ENCODE results near the gene PALM2AKAP2.
A peak's percentile ranks its signal among the peaks of the same experiment; 100 is the strongest.
"Not testable (repeated sequence)": the region's sequence is repeated elsewhere in the genome, so short reads cannot be mapped to it uniquely, and the experiment has no call there.

Gene PALM2AKAP2

DNA sequence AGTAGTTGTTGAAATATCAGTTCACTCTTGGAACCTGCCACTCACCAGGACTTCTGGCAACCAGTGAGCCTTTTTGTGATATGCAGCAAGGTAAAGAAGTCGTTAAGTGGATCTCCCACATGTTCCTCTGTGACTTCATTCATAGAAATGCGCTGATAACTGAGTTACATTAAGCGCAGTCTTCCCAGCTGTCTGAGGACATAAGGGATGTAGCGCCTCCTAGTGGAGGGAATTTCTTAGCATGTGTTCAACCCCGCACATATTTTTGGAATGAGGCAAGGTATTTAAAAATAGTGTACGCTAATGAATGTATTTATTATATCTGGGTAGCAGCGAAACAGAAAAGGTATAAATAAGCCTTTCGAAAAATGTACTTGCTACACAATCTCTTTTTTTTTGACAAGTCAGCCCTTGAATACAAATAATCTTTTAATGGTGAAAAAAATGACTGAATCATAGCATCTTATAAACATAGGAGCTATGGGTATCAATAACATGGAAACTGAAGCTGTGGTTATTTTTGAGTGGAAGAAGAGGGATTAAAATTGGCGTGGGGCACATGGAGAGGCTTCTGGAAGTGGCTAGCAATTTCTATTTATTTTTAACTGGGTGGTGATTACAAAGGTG lies 38.0 kb downstream of the PALM2AKAP2 start:
- no peak overlapping the region for H3K4me3 ChIP-seq (ENCODE audit: low read depth, low read length)
- peak; percentile 47 for DNase-seq (ENCODE audit: low read depth)
- peak; percentile 77 for TF ChIP-seq CTCF (IDR thresholded peaks at IDR 0.05; ENCODE audit: low read depth, low read length, missing control alignments)

DNA sequence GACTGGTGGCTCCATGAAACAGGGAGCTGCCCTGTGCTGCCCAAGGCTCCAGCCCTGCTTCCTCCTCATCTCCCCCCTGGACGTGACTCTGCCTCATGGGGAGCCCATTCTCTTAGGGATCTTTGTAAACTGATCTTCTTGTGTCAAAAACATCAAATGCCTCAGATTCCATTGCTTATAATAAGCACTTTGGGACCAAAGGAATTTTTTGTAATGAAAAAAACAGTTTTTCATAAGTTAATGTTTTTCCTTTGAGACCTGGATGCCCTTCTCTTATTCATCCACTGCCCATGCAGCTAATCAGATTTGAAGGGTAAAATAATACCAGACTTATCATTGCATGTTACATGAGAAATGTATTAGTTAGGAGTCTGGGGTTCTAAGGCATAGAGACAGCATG lies 41.7 kb downstream of the PALM2AKAP2 start:
- no peak for TF ChIP-seq CTCF (IDR thresholded peaks at IDR 0.05; ENCODE audit: low read depth, low read length, missing control alignments)
- H3K4me3 ChIP-seq (ENCODE audit: low read depth, low read length) = no peak overlapping the region
- DNase-seq (ENCODE audit: low read depth) = no peak

- DNase-seq (ENCODE audit: low read depth); H3K4me3 ChIP-seq (ENCODE audit: low read depth, low read length): not testable (repeated sequence)
Observed at GRCh38 chr9:109825383-109825782, 45.4 kb downstream of the PALM2AKAP2 start.

DNA sequence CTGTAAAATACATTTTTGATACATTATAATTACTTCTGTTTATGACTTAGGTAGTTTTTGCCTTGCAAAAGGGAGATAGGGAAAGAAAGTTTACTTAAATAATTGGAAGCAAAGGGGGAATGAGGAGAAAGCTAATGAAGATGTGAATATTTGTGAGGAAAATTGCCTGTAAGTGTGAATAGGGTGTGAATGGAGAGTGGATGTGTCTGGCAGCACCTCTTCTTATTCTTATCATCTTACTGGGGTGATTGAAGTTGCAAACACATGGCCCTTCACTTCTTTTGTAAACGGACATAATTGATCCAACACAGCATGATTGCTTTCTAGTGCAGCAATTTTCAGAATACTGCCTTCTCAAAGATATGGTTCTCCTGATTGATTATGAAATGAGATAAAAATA lies 46.6 kb downstream of the PALM2AKAP2 start:
- no peak for TF ChIP-seq CTCF (IDR thresholded peaks at IDR 0.05; ENCODE audit: low read depth, low read length, missing control alignments)
- no peak overlapping the region for H3K4me3 ChIP-seq (ENCODE audit: low read depth, low read length)
- no peak for DNase-seq (ENCODE audit: low read depth)

GRCh38 chr9:109828254-109828653 lies 48.3 kb downstream of the PALM2AKAP2 start:
- no peak for TF ChIP-seq CTCF (IDR thresholded peaks at IDR 0.05; ENCODE audit: low read depth, low read length, missing control alignments)
- no peak for DNase-seq (ENCODE audit: low read depth)
- no peak overlapping the region for H3K4me3 ChIP-seq (ENCODE audit: low read depth, low read length)

Data from GM12864 (cell line).